ENCODE results near the gene PHETA1.

The PHETA1 gene

GRCh38 chr12:111367661-111368221, 1.2 kb downstream of the PHETA1 start:
- no peaks in the 10 kb centered on the region for H3K4me1 ChIP-seq (ENCODE audit: insufficient read depth, low read length)
- H3K9ac ChIP-seq (ENCODE audit: low read depth, low read length): no peak overlapping the region; the same call in 1 of the 2 replicates
- H3K36me3 ChIP-seq (ENCODE audit: insufficient read depth, low read length): no peaks in the 10 kb centered on the region

GRCh38 chr12:111366583-111366982, 2.3 kb downstream of the PHETA1 start:
- H3K36me3 ChIP-seq (ENCODE audit: insufficient read depth, low read length): no peaks in the 10 kb centered on the region
- H3K9ac ChIP-seq (ENCODE audit: low read depth, low read length): no peak overlapping the region
- H3K4me1 ChIP-seq (ENCODE audit: insufficient read depth, low read length): no peaks in the 10 kb centered on the region; the same call in 1 of the 2 replicates
- H3K9me3 ChIP-seq (ENCODE audit: control insufficient read depth, insufficient read depth, low read length): no peaks in the 10 kb centered on the region

More at GRCh38 chr12:111367661-111368221, 1.2 kb downstream of the PHETA1 start:
- H3K9me3 ChIP-seq (ENCODE audit: control insufficient read depth, insufficient read depth, low read length): no peaks in the 10 kb centered on the region

GRCh38 chr12:111366075-111366474, 2.8 kb downstream of the PHETA1 start:
- Histone ChIP-seq H3K4me1 (ENCODE audit: insufficient read depth, low read length) (no peaks in the 10 kb centered on the region; the same call in 1 of the 2 replicates), H3K9ac (ENCODE audit: low read depth, low read length) (no peak overlapping the region), H3K9me3 (ENCODE audit: control insufficient read depth, insufficient read depth, low read length) (no peaks in the 10 kb centered on the region), H3K36me3 (ENCODE audit: insufficient read depth, low read length) (no peaks in the 10 kb centered on the region)

- no peak overlapping the region for H3K9ac ChIP-seq (ENCODE audit: low read depth, low read length)
- H3K4me1 ChIP-seq (ENCODE audit: insufficient read depth, low read length): no peaks in the 10 kb centered on the region; the same call in 1 of the 2 replicates
- no peaks in the 10 kb centered on the region for H3K36me3 ChIP-seq (ENCODE audit: insufficient read depth, low read length)
- H3K9me3 ChIP-seq (ENCODE audit: control insufficient read depth, insufficient read depth, low read length): no peaks in the 10 kb centered on the region
Measured at GRCh38 chr12:111363578-111363977, 5.3 kb downstream of the PHETA1 start.

GRCh38 chr12:111362687-111363475, 6.0 kb downstream of the PHETA1 start:
- H3K36me3 ChIP-seq (ENCODE audit: insufficient read depth, low read length): no peaks in the 10 kb centered on the region
- H3K4me1 ChIP-seq (ENCODE audit: insufficient read depth, low read length): no peaks in the 10 kb centered on the region; the same call in 1 of the 2 replicates
- H3K9me3 ChIP-seq (ENCODE audit: control insufficient read depth, insufficient read depth, low read length): no peaks in the 10 kb centered on the region
- H3K9ac ChIP-seq (ENCODE audit: low read depth, low read length): no peak overlapping the region

- H3K9ac ChIP-seq (ENCODE audit: low read depth, low read length): no peak overlapping the region
Measured at GRCh38 chr12:111361717-111362576, 6.9 kb downstream of the PHETA1 start.

GRCh38 chr12:111361073-111361716, 7.7 kb downstream of the PHETA1 start:
- H3K9ac ChIP-seq (ENCODE audit: low read depth, low read length): no peak overlapping the region
- no peaks in the 10 kb centered on the region for H3K36me3 ChIP-seq (ENCODE audit: insufficient read depth, low read length)
- H3K4me1 ChIP-seq (ENCODE audit: insufficient read depth, low read length): no peaks in the 10 kb centered on the region; the same call in 1 of the 2 replicates
- no peaks in the 10 kb centered on the region for H3K9me3 ChIP-seq (ENCODE audit: control insufficient read depth, insufficient read depth, low read length)

More at GRCh38 chr12:111361717-111362576, 6.9 kb downstream of the PHETA1 start:
- H3K9me3 ChIP-seq (ENCODE audit: control insufficient read depth, insufficient read depth, low read length): no peaks in the 10 kb centered on the region
- no peaks in the 10 kb centered on the region for H3K36me3 ChIP-seq (ENCODE audit: insufficient read depth, low read length)
- no peaks in the 10 kb centered on the region; the same call in 1 of the 2 replicates for H3K4me1 ChIP-seq (ENCODE audit: insufficient read depth, low read length)

GRCh38 chr12:111360325-111360930, 8.5 kb downstream of the PHETA1 start:
- no peaks in the 10 kb centered on the region; the same call in 1 of the 2 replicates for H3K4me1 ChIP-seq (ENCODE audit: insufficient read depth, low read length)
- H3K9ac ChIP-seq (ENCODE audit: low read depth, low read length): no peak overlapping the region
- H3K36me3 ChIP-seq (ENCODE audit: insufficient read depth, low read length): no peaks in the 10 kb centered on the region
- no peaks in the 10 kb centered on the region for H3K9me3 ChIP-seq (ENCODE audit: control insufficient read depth, insufficient read depth, low read length)

GRCh38 chr12:111359914-111360276, 9.0 kb downstream of the PHETA1 start:
- no peak overlapping the region for H3K9ac ChIP-seq (ENCODE audit: low read depth, low read length)
- no peaks in the 10 kb centered on the region; the same call in 1 of the 2 replicates for H3K4me1 ChIP-seq (ENCODE audit: insufficient read depth, low read length)
- no peaks in the 10 kb centered on the region for H3K36me3 ChIP-seq (ENCODE audit: insufficient read depth, low read length)
- H3K9me3 ChIP-seq (ENCODE audit: control insufficient read depth, insufficient read depth, low read length): no peaks in the 10 kb centered on the region

GRCh38 chr12:111359231-111359913, 9.5 kb downstream of the PHETA1 start:
- H3K4me1 ChIP-seq (ENCODE audit: insufficient read depth, low read length): no peaks in the 10 kb centered on the region; the same call in 1 of the 2 replicates
- no peaks in the 10 kb centered on the region for H3K36me3 ChIP-seq (ENCODE audit: insufficient read depth, low read length)
- H3K9me3 ChIP-seq (ENCODE audit: control insufficient read depth, insufficient read depth, low read length): no peaks in the 10 kb centered on the region
- no peak overlapping the region for H3K9ac ChIP-seq (ENCODE audit: low read depth, low read length)

GRCh38 chr12:111355201-111355925, 13.5 kb downstream of the PHETA1 start:
- Histone ChIP-seq H3K36me3 (ENCODE audit: insufficient read depth, low read length) (no peaks in the 10 kb centered on the region), H3K9me3 (ENCODE audit: control insufficient read depth, insufficient read depth, low read length) (no peaks in the 10 kb centered on the region), H3K4me1 (ENCODE audit: insufficient read depth, low read length) (no peaks in the 10 kb centered on the region; the same call in 1 of the 2 replicates), H3K9ac (ENCODE audit: low read depth, low read length) (no peak overlapping the region)

- no peaks in the 10 kb centered on the region; the same call in 1 of the 2 replicates for H3K4me1 ChIP-seq (ENCODE audit: insufficient read depth, low read length)
- H3K9ac ChIP-seq (ENCODE audit: low read depth, low read length): no peak overlapping the region
- no peaks in the 10 kb centered on the region for H3K9me3 ChIP-seq (ENCODE audit: control insufficient read depth, insufficient read depth, low read length)
- H3K36me3 ChIP-seq (ENCODE audit: insufficient read depth, low read length): no peaks in the 10 kb centered on the region
Measured at GRCh38 chr12:111354511-111354910, 14.4 kb downstream of the PHETA1 start.
